ENCODE data around the gene INTS7.

The INTS7 gene

DNA sequence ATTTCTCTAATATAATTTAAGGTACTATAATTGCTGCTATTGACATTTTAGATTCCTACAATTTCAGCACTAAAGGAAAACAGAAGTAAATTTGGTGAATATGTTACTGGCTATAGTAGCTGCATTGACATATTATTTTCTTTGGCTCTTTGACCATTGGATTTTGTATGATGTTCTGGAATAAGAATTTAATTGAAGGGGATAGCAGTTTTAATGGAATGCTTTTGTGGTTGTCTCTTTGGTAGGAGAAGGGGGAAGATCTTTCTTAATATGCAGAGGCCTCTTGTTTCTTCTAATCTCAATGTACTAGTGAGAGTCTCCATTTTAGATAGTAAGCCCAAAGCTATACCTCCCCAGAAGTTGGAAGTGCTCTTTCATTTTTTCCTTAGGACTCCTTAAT is 7.1 kb upstream of the INTS7 start:
- H3K4me3 ChIP-seq (ENCODE audit: low read length) = no peak overlapping the region
- no peak overlapping the region for H2AFZ ChIP-seq (ENCODE audit: low read depth, low read length)
- H3K9ac ChIP-seq (ENCODE audit: low read length) = no peak overlapping the region
- no peaks in the 10 kb centered on the region for H3K27me3 ChIP-seq (ENCODE audit: low read depth, low read length)
- peaks cover 43% of the 10 kb centered on the region for H3K36me3 ChIP-seq (replicated peaks; ENCODE audit: low read depth, low read length)
- H3K9me3 ChIP-seq (ENCODE audit: insufficient read depth, low read length) = no peaks in the 10 kb centered on the region
- no peak for TF ChIP-seq EZH2phosphoT487 (IDR thresholded peaks at IDR 0.05; ENCODE audit: low read depth)
- TF ChIP-seq, protein P1, sequence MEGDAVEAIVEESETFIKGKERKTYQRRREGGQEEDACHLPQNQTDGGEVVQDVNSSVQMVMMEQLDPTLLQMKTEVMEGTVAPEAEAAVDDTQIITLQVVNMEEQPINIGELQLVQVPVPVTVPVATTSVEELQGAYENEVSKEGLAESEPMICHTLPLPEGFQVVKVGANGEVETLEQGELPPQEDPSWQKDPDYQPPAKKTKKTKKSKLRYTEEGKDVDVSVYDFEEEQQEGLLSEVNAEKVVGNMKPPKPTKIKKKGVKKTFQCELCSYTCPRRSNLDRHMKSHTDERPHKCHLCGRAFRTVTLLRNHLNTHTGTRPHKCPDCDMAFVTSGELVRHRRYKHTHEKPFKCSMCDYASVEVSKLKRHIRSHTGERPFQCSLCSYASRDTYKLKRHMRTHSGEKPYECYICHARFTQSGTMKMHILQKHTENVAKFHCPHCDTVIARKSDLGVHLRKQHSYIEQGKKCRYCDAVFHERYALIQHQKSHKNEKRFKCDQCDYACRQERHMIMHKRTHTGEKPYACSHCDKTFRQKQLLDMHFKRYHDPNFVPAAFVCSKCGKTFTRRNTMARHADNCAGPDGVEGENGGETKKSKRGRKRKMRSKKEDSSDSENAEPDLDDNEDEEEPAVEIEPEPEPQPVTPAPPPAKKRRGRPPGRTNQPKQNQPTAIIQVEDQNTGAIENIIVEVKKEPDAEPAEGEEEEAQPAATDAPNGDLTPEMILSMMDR (IDR thresholded peaks at IDR 0.05; ENCODE audit: low read depth, low read length) = no peak
- H3K4me2 ChIP-seq (ENCODE audit: low read length) = no peak overlapping the region
- H3K27ac ChIP-seq (ENCODE audit: low read length) = no peak overlapping the region
- peaks cover 79% of the 10 kb centered on the region for H4K20me1 ChIP-seq (ENCODE audit: insufficient read depth, low read length)
- H3K79me2 ChIP-seq (ENCODE audit: low read length) = peaks cover 70% of the 10 kb centered on the region
- peaks cover 21% of the 10 kb centered on the region for H3K4me1 ChIP-seq (ENCODE audit: low read length)

DNA sequence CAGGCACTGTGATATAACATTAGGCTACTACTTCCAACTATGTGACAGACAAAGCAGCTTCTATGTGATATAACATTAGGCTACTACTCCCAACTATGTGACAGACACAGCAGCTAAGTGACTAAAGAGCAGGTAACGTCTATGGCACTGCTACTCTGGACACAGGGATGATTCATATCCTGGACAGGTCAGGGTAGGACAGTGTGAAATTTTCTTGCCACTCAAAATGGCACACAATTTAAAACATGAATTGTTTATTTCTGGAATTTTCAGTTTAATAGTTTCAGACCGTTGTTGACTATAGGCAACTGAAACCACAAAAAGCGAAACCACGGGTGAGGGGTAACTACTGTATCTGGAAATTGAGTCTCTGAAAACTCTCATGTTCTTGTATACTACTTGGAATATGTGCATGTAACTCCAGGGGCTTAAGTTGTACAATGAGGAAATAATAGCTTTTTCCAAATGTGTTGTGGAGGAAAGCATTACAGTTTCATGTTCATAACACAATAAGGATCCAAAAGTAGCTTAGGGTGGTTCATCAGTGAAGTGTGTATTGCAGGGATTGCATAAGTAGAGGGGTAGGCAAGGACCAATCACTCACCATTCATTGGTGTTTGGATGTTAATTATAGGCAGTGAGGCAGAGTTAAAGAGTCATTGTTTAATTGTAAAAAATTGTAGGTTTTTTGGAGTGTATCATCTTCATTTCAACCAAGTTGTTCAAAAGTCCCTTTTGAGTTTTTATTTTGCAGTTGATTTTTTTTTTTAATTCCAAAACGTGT is 5.5 kb upstream of the INTS7 start:
- Histone ChIP-seq H3K4me1 (ENCODE audit: low read length) (peaks cover 28% of the 10 kb centered on the region), H3K9me3 (ENCODE audit: insufficient read depth, low read length) (no peaks in the 10 kb centered on the region), H3K4me2 (ENCODE audit: low read length) (0 out of 2 replicates have a peak overlapping the region, but pooled peaks have one; percentile 8), H2AFZ (ENCODE audit: low read depth, low read length) (no peak overlapping the region), H3K27ac (ENCODE audit: low read length) (no peak overlapping the region), H3K36me3 (replicated peaks; ENCODE audit: low read depth, low read length) (peaks cover 42% of the 10 kb centered on the region), H3K4me3 (ENCODE audit: low read length) (no peak overlapping the region), H3K9ac (ENCODE audit: low read length) (no peak overlapping the region), H3K79me2 (ENCODE audit: low read length) (peaks cover 84% of the 10 kb centered on the region), H3K27me3 (ENCODE audit: low read depth, low read length) (no peaks in the 10 kb centered on the region), H4K20me1 (ENCODE audit: insufficient read depth, low read length) (peaks cover 76% of the 10 kb centered on the region)
- TF ChIP-seq, protein P1 (IDR thresholded peaks at IDR 0.05; ENCODE audit: low read depth, low read length) = no peak
- no peak for TF ChIP-seq EZH2phosphoT487 (IDR thresholded peaks at IDR 0.05; ENCODE audit: low read depth)

DNA sequence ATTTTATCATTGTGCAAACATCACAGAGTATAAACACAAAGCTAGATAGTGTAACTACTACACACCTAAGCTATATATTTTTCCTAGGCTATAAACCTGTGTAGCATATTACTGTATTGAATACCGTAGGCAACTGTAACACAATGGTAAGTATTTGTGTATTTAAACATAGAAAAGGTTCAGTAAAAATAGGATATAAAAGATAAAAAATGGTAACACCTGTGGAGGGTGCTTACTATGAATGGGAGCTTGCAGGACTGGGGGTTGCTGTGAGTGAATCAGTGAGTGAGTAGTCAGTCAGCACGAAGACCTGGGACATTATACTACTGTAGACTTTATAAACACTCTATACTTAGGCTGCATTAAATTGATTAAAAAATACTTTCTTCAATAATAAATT is 4.3 kb upstream of the INTS7 start:
- TF ChIP-seq EZH2phosphoT487 (IDR thresholded peaks at IDR 0.05; ENCODE audit: low read depth) = no peak
- TF ChIP-seq, protein P1 (IDR thresholded peaks at IDR 0.05; ENCODE audit: low read depth, low read length) = no peak
- Histone ChIP-seq H3K4me1 (ENCODE audit: low read length) (peaks cover 28% of the 10 kb centered on the region), H4K20me1 (ENCODE audit: insufficient read depth, low read length) (peaks cover 65% of the 10 kb centered on the region), H3K27me3 (ENCODE audit: low read depth, low read length) (no peaks in the 10 kb centered on the region), H3K36me3 (replicated peaks; ENCODE audit: low read depth, low read length) (peaks cover 30% of the 10 kb centered on the region), H3K4me2 (ENCODE audit: low read length) (no peak overlapping the region), H3K27ac (ENCODE audit: low read length) (no peak overlapping the region), H3K79me2 (ENCODE audit: low read length) (peaks cover 81% of the 10 kb centered on the region), H3K4me3 (ENCODE audit: low read length) (no peak overlapping the region), H3K9ac (ENCODE audit: low read length) (no peak overlapping the region), H3K9me3 (ENCODE audit: insufficient read depth, low read length) (no peaks in the 10 kb centered on the region), H2AFZ (ENCODE audit: low read depth, low read length) (no peak overlapping the region)

DNA sequence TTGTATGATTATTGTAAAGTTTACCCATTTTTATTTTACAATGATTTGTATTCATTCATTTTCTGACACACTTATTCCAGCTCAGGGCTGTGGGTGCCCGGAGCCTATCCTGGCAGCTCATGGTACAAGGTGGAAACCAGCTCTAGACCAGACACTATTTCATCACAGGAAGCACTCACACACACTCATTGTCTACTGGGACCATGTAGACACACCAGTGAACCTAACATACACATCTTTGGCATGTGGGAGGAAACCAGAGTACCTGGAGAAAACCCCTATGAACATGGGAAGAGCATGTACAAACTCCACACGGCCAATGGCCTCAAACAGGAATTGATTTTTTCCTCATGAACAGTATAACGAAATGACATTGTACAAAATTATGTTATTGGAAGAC is 2.5 kb upstream of the INTS7 start:
- H3K9ac ChIP-seq (ENCODE audit: low read length) = no peak overlapping the region
- no peaks in the 10 kb centered on the region for H3K9me3 ChIP-seq (ENCODE audit: insufficient read depth, low read length)
- no peaks in the 10 kb centered on the region for H3K27me3 ChIP-seq (ENCODE audit: low read depth, low read length)
- no peak overlapping the region for H2AFZ ChIP-seq (ENCODE audit: low read depth, low read length)
- peaks cover 68% of the 10 kb centered on the region for H4K20me1 ChIP-seq (ENCODE audit: insufficient read depth, low read length)
- no peak overlapping the region for H3K4me3 ChIP-seq (ENCODE audit: low read length)
- TF ChIP-seq EZH2phosphoT487 (IDR thresholded peaks at IDR 0.05; ENCODE audit: low read depth) = no peak
- TF ChIP-seq, protein P1 (IDR thresholded peaks at IDR 0.05; ENCODE audit: low read depth, low read length) = no peak
- H3K79me2 ChIP-seq (ENCODE audit: low read length) = peaks cover 92% of the 10 kb centered on the region
- no peak overlapping the region for H3K27ac ChIP-seq (ENCODE audit: low read length)
- H3K4me2 ChIP-seq (ENCODE audit: low read length) = peak overlapping the region; percentile 79; the same call in 1 of the 2 replicates
- H3K4me1 ChIP-seq (ENCODE audit: low read length) = peaks cover 33% of the 10 kb centered on the region
- H3K36me3 ChIP-seq (replicated peaks; ENCODE audit: low read depth, low read length) = peaks cover 34% of the 10 kb centered on the region

Measured in OCI-LY3 (cell line).